GM21423 (cell line): ENCODE results near the gene CMTM3.
"Not testable (repeated sequence)": the region's sequence is repeated elsewhere in the genome, so short reads cannot be mapped to it uniquely, and the experiment has no call there.

ENCODE experiments used
- ATAC-seq: cut with Tn5 transposase; IDR thresholded peaks from one replicate; pipeline ENCODE4 v1.9.1; 2021; ENCODE audit warnings: mild to moderate bottlenecking, moderate library complexity; ENCODE audit not compliant: unreplicated experiment

Gene CMTM3

DNA sequence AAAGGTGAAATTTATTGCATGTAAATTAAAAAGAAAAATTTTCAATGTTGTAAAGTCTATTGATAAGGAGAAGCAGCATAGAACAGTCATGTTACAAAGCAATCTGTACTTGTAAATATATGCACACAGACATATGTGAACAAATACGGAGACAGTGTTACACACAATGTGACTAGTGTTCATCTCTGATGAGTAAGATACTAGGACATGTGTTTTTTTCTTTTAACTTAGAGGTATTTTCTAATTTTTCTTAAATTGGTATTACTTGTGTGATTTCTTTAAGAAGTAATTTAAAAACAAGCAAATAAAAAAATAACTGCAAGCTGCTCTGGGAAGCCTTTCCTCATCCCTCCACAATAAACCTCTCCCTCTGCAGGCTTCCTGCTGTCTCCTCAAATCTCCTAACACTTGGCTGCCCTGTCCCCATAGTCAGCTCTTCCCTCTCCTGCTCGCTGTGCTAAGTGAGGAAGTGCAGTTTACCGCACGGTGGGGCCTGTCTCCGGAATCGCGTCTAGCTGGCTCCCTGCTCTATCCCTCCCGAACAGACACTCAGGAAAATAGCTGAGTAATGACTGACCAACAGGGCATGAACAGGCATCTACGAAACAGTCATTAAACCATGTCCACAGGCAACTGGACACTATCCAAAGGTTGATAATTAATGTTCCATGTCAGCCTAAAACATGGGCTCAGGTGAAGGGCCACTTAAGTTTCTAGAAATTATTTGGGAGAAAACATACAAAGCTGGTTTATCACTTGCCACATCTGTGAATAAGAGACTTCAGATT, 56.1 kb downstream of the CMTM3 start:
- no peak for ATAC-seq

DNA sequence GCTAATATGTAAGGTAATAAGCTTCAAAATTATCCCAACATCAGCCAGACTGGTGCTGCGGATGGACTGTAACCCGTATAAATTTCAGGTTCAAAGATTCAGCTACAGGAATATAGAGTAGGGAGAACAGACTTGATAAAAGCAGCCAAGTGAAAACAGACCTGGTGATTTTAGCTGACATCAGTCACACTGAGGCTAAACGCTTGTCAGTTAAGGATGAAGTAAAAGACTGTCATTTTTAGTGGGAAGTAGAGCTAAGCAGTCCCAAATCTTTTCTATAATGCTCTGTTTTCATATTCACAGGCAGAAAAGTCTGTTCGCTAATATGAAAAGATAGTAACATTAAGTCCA, 56.7 kb downstream of the CMTM3 start:
- ATAC-seq = no peak

DNA sequence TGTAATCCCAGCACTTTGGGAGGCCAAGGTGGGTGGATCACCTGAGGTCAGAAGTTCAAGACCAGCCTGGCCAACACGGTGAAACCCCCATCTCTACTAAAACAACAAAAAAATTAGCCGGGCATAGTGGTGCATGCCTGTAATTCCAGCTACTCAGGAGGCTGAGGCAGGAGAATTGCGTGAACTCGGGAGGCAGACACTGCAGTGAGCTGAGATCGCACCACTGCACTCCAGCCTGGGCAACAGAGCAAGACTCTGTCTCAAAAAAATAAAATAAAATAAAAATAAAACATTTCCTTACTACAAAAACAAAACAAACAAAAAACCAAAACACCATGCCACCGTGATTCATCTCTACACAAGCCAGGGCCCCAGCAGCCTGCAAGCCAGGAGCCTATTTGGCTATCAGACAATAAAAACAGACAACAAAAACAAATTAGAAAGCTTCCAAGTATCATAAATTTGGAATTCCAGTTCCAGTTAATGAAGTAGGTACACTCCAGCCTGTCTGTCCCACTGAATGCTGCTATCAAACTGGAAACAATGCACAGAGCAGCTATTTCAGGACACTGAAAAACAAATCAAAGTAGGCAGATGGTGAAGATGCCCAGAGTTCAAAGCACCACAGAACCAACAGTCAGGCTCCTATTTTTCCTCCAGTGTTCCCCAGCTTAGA, 57.3 kb downstream of the CMTM3 start:
- ATAC-seq = not testable (repeated sequence)

DNA sequence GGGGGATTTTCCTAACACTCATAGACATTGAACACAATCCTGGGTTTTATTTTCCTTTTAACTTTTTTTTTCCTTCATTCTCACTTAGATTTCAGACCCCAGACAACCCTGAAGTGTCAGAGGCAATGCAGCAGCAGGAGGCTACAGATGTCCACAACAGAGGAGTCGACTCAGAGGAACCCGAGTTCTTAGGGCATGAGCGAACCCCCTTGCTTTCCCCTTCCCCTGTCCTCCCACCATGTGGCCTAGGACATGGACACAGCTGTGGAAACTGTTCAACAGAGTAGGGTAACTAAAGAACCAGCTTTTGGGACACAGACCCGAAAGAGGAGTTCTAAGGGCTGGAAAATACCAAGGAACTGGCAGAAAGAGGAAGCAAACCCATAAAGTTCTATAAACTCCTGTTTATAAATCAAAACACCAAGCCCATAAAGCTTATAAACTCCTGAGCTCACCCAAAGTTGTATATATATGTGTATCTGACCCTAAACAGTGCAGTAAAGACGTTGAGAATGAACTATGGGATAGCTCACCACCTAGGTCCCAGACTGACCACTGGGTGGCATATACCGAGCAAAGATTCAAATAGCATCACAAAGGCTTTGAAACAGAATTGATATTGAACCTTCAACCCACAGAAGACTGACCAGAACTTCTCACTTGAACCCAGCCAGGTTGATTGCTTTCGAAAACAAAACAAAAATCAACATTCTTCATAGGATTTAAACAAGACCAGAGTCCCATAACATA, 58.1 kb downstream of the CMTM3 start:
- no peak for ATAC-seq
